WTC11 (cell line): Measurements from ENCODE around the gene CENPL. TPM values are rescaled to one million over a fixed set of nuclear protein-coding genes. Genes with fewer than 3 reads are reported as not detected.

Source experiments
- ATAC-seq: fragments of 200-7000 bp; cut with Tn5 transposase; 2 replicates; pipeline ENCODE4 v1.10.0; 2021; ENCODE audit warnings: mild to moderate bottlenecking, moderate library complexity
- CTCF ChIA-PET: fragments of 300-600 bp; sonication (Branson Sonifier 250); formaldehyde crosslinking; loops from one replicate; lab custom pipeline; 2021; ENCODE audit warnings: antibody characterized with exemption; lab: Charles Lee
- POLR2A ChIA-PET: fragments of 350-600 bp; sonication (Branson Sonifier 250); formaldehyde crosslinking; loops from one replicate; lab custom pipeline; 2021; ENCODE audit warnings: antibody characterized with exemption; lab: Charles Lee
- DNase-seq: peaks from one replicate; pipeline ENCODE4 v3.0.0; 2021; ENCODE audit warnings: low spot score
- H3K27ac Mint-ChIP-seq: 2 replicates; pipeline ENCODE4 v1.8.0; 2021; ENCODE audit warnings: mixed read lengths
- H3K27me3 Mint-ChIP-seq: 2 replicates; pipeline ENCODE4 v1.8.0; 2021; ENCODE audit warnings: low read depth, mild to moderate bottlenecking, moderate library complexity, mixed read lengths
- H3K36me3 Mint-ChIP-seq: 2 replicates; pipeline ENCODE4 v1.8.0; 2021; ENCODE audit warnings: mixed read lengths
- H3K4me1 Mint-ChIP-seq: 2 replicates; pipeline ENCODE4 v1.8.0; 2022; ENCODE audit warnings: mixed read lengths
- H3K4me3 Mint-ChIP-seq: 2 replicates; pipeline ENCODE4 v1.8.0; 2021; ENCODE audit warnings: mild to moderate bottlenecking, moderate library complexity, mixed read lengths
- H3K9me3 Mint-ChIP-seq: 2 replicates; pipeline ENCODE4 v1.8.0; 2021; ENCODE audit warnings: mixed read lengths
- ATF2 ChIP-seq: sonication (generic); formaldehyde crosslinking; IDR thresholded peaks from 2 replicates; pipeline ENCODE4 v1.8.1; 2022; ENCODE audit warnings: low read depth, missing genetic modification reagents, borderline replicate concordance
- ATF6 ChIP-seq: sonication (generic); formaldehyde crosslinking; IDR thresholded peaks from 2 replicates; pipeline ENCODE4 v1.8.1; 2023; ENCODE audit warnings: mild to moderate bottlenecking, missing genetic modification reagents
- ELF4 ChIP-seq: sonication (generic); formaldehyde crosslinking; IDR thresholded peaks from 2 replicates; pipeline ENCODE4 v1.8.1; 2022; ENCODE audit warnings: low read depth, mild to moderate bottlenecking, moderate library complexity, missing genetic modification reagents
- ERG ChIP-seq: fragments of 250-450 bp; sonication (Bioruptor Pico); IDR thresholded peaks from 2 replicates; pipeline ENCODE4 v1.8.0; 2021; ENCODE audit warnings: mild to moderate bottlenecking
- FOXP4 ChIP-seq: sonication (generic); formaldehyde crosslinking; IDR thresholded peaks from 2 replicates; pipeline ENCODE4 v1.8.0; 2022; ENCODE audit warnings: mild to moderate bottlenecking, missing genetic modification reagents
- GTF2I ChIP-seq: fragments of 250-450 bp; sonication (Bioruptor Pico); conservative IDR thresholded peaks from 2 replicates; pipeline ENCODE4 v1.4.0; 2021; ENCODE audit warnings: mild to moderate bottlenecking
- HMGXB4 ChIP-seq: sonication (generic); formaldehyde crosslinking; IDR thresholded peaks from 2 replicates; pipeline ENCODE4 v1.8.1; 2023; ENCODE audit warnings: mild to moderate bottlenecking, moderate library complexity, missing genetic modification reagents
- IRF1 ChIP-seq: sonication (generic); formaldehyde crosslinking; IDR thresholded peaks from 2 replicates; pipeline ENCODE4 v1.8.0; 2023; ENCODE audit warnings: missing genetic modification reagents
- JAZF1 ChIP-seq: fragments of 250-450 bp; sonication (Bioruptor Pico); IDR thresholded peaks from 2 replicates; pipeline ENCODE4 v1.9.0; 2021; ENCODE audit warnings: moderate library complexity, mild to moderate bottlenecking, inconsistent platforms
- NFATC4 ChIP-seq: fragments of 250-450 bp; sonication (Bioruptor Pico); IDR thresholded peaks from 2 replicates; pipeline ENCODE4 v1.9.0; 2021; ENCODE audit warnings: mild to moderate bottlenecking
- NFE2L1 ChIP-seq: sonication (generic); formaldehyde crosslinking; IDR thresholded peaks from 2 replicates; pipeline ENCODE4 v1.8.1; 2023; ENCODE audit warnings: missing genetic modification reagents
- NR3C1 ChIP-seq: sonication (generic); formaldehyde crosslinking; conservative IDR thresholded peaks from 2 replicates; pipeline ENCODE4 v1.8.1; 2023; ENCODE audit warnings: low read depth, mild to moderate bottlenecking, missing genetic modification reagents
- ZBTB43 ChIP-seq: sonication (generic); formaldehyde crosslinking; IDR thresholded peaks from 2 replicates; pipeline ENCODE4 v1.8.1; 2023; ENCODE audit warnings: mild to moderate bottlenecking, missing genetic modification reagents
- ZMAT4 ChIP-seq: fragments of 250-450 bp; sonication (Bioruptor Pico); IDR thresholded peaks from 2 replicates; pipeline ENCODE4 v1.9.0; 2021; ENCODE audit warnings: mild to moderate bottlenecking
- ZNF317 ChIP-seq: sonication (generic); formaldehyde crosslinking; IDR thresholded peaks from 2 replicates; pipeline ENCODE4 v1.8.1; 2023; ENCODE audit warnings: low read depth, mild to moderate bottlenecking, moderate library complexity, missing genetic modification reagents, borderline replicate concordance
- ZNF425 ChIP-seq: fragments of 250-450 bp; sonication (Bioruptor Pico); conservative IDR thresholded peaks from 2 replicates; pipeline ENCODE4 v1.9.0; 2021; ENCODE audit warnings: mild to moderate bottlenecking
- total RNA-seq: library from RNA; stranded (reverse); gene quantifications from 3 replicates; pipeline ENCODE4 v1.2.3, GENCODE V29; 2021

The CENPL gene
- total RNA-seq, 1 experiment from 2014 or later: 20.1 TPM

GRCh38 chr1:173865468-173866164 lies 40.9 kb upstream of the CENPL start (continued):
- TF ChIP-seq NFATC4 (peak; percentile 44), FOXP4 (CRISPR knock-in tag) (no peak), NFE2L1 (CRISPR knock-in tag) (no peak), GTF2I (CRISPR knock-in tag) (no peak), ZNF425 (CRISPR knock-in tag) (peak; percentile 3), ZBTB43 (CRISPR knock-in tag) (no peak)

GRCh38 chr1:173864179-173864867 lies 39.6 kb upstream of the CENPL start:
- no peak for DNase-seq
- ChIA-PET CTCF (interaction anchor here (0.6 kb wide), 2 partner anchors 22 to 192 kb away, joined by 3 read pairs; no protein-coding TSS in a partner anchor), POLR2A (no interaction called here)
- Mint-ChIP-seq H3K36me3 (peaks cover 57% of the 10 kb centered on the region), H3K4me3 (peak overlapping the region; percentile 97), H3K9me3 (no peaks in the 10 kb centered on the region), H3K27me3 (no peaks in the 10 kb centered on the region), H3K27ac (peak overlapping the region; percentile 100), H3K4me1 (peaks cover 46% of the 10 kb centered on the region)
- ATAC-seq: no peak
- TF ChIP-seq NFATC4: peak; percentile 78
- no peak for TF ChIP-seq ATF6 (CRISPR knock-in tag)
- no peak for TF ChIP-seq IRF1 (CRISPR knock-in tag)
- no peak for TF ChIP-seq ZNF317 (CRISPR knock-in tag)
- no peak for TF ChIP-seq NR3C1 (CRISPR knock-in tag)
- TF ChIP-seq ZNF425 (CRISPR knock-in tag): peak; percentile 15
- TF ChIP-seq ELF4: no peak
- TF ChIP-seq HMGXB4: no peak
- no peak for TF ChIP-seq ERG (CRISPR knock-in tag)
- 0 out of 2 replicates have a peak, but pooled peaks have one; percentile 22 for TF ChIP-seq ZMAT4 (CRISPR knock-in tag)
- TF ChIP-seq JAZF1 (CRISPR knock-in tag): no peak
- TF ChIP-seq ATF2 (CRISPR knock-in tag): no peak
